Mammary microvascular endothelial cell (primary cell): ENCODE results near the gene SLC25A52. TPM values are rescaled to one million over a fixed set of nuclear protein-coding genes. Genes with fewer than 3 reads are reported as not detected.

Experiments
- total RNA-seq: library from RNA; depleted of rRNA; stranded (reverse); fragments of >200 nt; gene quantifications from 2 replicates; pipeline ENCODE4 v1.2.3, GENCODE V29; 2015

Gene SLC25A52
- not detected in 2 replicates for total RNA-seq

GRCh38 chr18:31760695-31761094, at the start of gene SLC25A52:
TSS of gene SLC25A52 (minus strand) at chr18:31760880. CDS start at chr18:31760661, 219 bp downstream.

Other genes with a start within 250 kb of the SLC25A52 start
- gene TTR, start 169.0 kb downstream of the SLC25A52 start, total RNA-seq = not detected in 2 replicates
- gene B4GALT6, start 76.3 kb downstream of the SLC25A52 start, total RNA-seq = 4.7 and 5.1 TPM in 2 replicates
- gene TRAPPC8, start 182.2 kb upstream of the SLC25A52 start, total RNA-seq = 33.9 and 36.8 TPM in 2 replicates